GM10847 (cell line): ENCODE measurements around the gene INTS13.

ENCODE experiments used
- POLR2A ChIP-seq: IDR thresholded peaks from 2 replicates; pipeline ENCODE4 v1.6.1; 2011; ENCODE audit not compliant: insufficient read length; ENCODE audit errors: extremely low read depth

INTS13 gene

GRCh38 chr12:26890784-26891183 is 47.0 kb downstream of the INTS13 start:
- no peak for TF ChIP-seq POLR2A

GRCh38 chr12:26884765-26885576 is 52.8 kb downstream of the INTS13 start:
- TF ChIP-seq POLR2A = no peak

- no peak for TF ChIP-seq POLR2A
These were observed 57.2 kb downstream of the INTS13 start for GRCh38 chr12:26880625-26881024.

GRCh38 chr12:26878661-26879119 is 59.1 kb downstream of the INTS13 start:
- TF ChIP-seq POLR2A = no peak

- TF ChIP-seq POLR2A = no peak
These were observed 63.1 kb downstream of the INTS13 start for GRCh38 chr12:26874501-26875296.

GRCh38 chr12:26872625-26873024 is 65.2 kb downstream of the INTS13 start:
- no peak for TF ChIP-seq POLR2A

- no peak for TF ChIP-seq POLR2A
These were observed 65.8 kb downstream of the INTS13 start for GRCh38 chr12:26871985-26872384.

GRCh38 chr12:26870491-26871419 is 67.0 kb downstream of the INTS13 start:
- no peak for TF ChIP-seq POLR2A

GRCh38 chr12:26869908-26870459 is 67.8 kb downstream of the INTS13 start:
- TF ChIP-seq POLR2A = no peak

- no peak for TF ChIP-seq POLR2A
These were observed 68.7 kb downstream of the INTS13 start for GRCh38 chr12:26869104-26869494.

GRCh38 chr12:26868447-26869103 is 69.2 kb downstream of the INTS13 start:
- no peak for TF ChIP-seq POLR2A

- no peak for TF ChIP-seq POLR2A
These were observed 70.7 kb downstream of the INTS13 start for GRCh38 chr12:26867080-26867479.

- no peak for TF ChIP-seq POLR2A
These were observed 74.3 kb downstream of the INTS13 start for GRCh38 chr12:26863515-26863914.

- no peak for TF ChIP-seq POLR2A
These were observed 76.1 kb downstream of the INTS13 start for GRCh38 chr12:26861690-26862089.
